Measurements from ENCODE around the gene PPP4R4.

GRCh38 chr14:94176808-94177207 is 2.7 kb downstream of the PPP4R4 start:
- TF ChIP-seq CTCF (IDR thresholded peaks at IDR 0.05) = no peak
- no peak for TF ChIP-seq POLR2A (IDR thresholded peaks at IDR 0.05)

Measured in testis (tissue), 2 donors.